A549 (cell line): ENCODE measurements around the gene ZNF536. TPM values are rescaled to one million over a fixed set of nuclear protein-coding genes. Genes with fewer than 3 reads are reported as not detected.

Experiments used
- ATAC-seq, 2 experiments: fragments of 200-7000 bp in 1 of 2; fragments of >200 bp in 1 of 2; cut with Nextera tagmentation in 1 of 2; cut with Tn5 transposase in 1 of 2; 3 replicates each; pipeline versions ENCODE4 v1.8.0 to v1.9.1; 2018 to 2020; ENCODE audit warnings: mild to moderate bottlenecking in 1 of 2, moderate library complexity in 1 of 2
- CTCF ChIA-PET: fragments of 300-600 bp; sonication (Branson Sonifier 250); formaldehyde crosslinking; extraction: SDS; loops from one replicate; lab custom pipeline; 2021; ENCODE audit warnings: antibody characterized with exemption, inconsistent platforms; lab: Yijun Ruan, JAX
- POLR2A ChIA-PET: fragments of 350-600 bp; formaldehyde crosslinking; extraction: SDS; loops from one replicate; lab custom pipeline; 2021; ENCODE audit warnings: antibody characterized with exemption, inconsistent platforms; lab: Yijun Ruan, JAX
- DNase-seq, 2 experiments: peaks; one replicate each; pipeline versions ENCODE4 v3.0.0 to v3.0.0-alpha.2; 2011 to 2016; ENCODE audit warnings: low read depth in 1 of 2, low spot score in 1 of 2
- FAIRE-seq: peaks from 2 replicates; lab custom pipeline; 2011; peaks lifted over from hg19 to GRCh38; lab: Jason Lieb, UNC
- H3K27ac ChIP-seq, 2 experiments: fragments of >200 bp; sonication (Bioruptor Twin); formaldehyde crosslinking; 3 replicates each; pipeline ENCODE4 v1.5.1; 2016 to 2017
- H3K4me1 ChIP-seq: fragments of >200 bp; sonication (Bioruptor Twin); formaldehyde crosslinking; 3 replicates; pipeline ENCODE4 v1.6.1; 2016
- H3K4me2 ChIP-seq: fragments of >200 bp; sonication (Bioruptor Twin); formaldehyde crosslinking; 3 replicates; pipeline ENCODE4 v1.6.1; 2016
- H3K4me3 ChIP-seq: fragments of >200 bp; sonication (Bioruptor Twin); formaldehyde crosslinking; 3 replicates; pipeline ENCODE4 v1.5.1; 2016
- H3K9me3 ChIP-seq: fragments of >200 bp; sonication (Bioruptor Twin); formaldehyde crosslinking; 3 replicates; pipeline ENCODE4 v1.6.1; 2016
- BHLHE40 ChIP-seq: IDR thresholded peaks from 2 replicates; pipeline ENCODE4 v1.6.1; 2012; ENCODE audit warnings: low read depth, low read length, inconsistent platforms
- CBX2 ChIP-seq: fragments of 200-600 bp; sonication (generic); IDR thresholded peaks from 2 replicates; pipeline ENCODE4 v1.6.1; 2016; ENCODE audit warnings: low read depth, mild to moderate bottlenecking, borderline replicate concordance
- CEBPB ChIP-seq, 2 experiments: fragments of >200 bp in 1 of 2; sonication (Bioruptor Twin) in 1 of 2; formaldehyde crosslinking in 1 of 2; IDR thresholded peaks; 2 replicates each; pipeline ENCODE4 v1.6.1; 2012 to 2016
- CHD4 ChIP-seq: fragments of 200-600 bp; sonication (generic); IDR thresholded peaks from 2 replicates; pipeline ENCODE4 v1.6.1; 2016; ENCODE audit warnings: antibody characterized with exemption, mild to moderate bottlenecking, borderline replicate concordance
- CTCF ChIP-seq: fragments of >200 bp; sonication (Bioruptor Twin); formaldehyde crosslinking; IDR thresholded peaks from 3 replicates; pipeline ENCODE4 v1.5.1; 2016
- EHMT2 ChIP-seq: fragments of 200-600 bp; sonication (generic); IDR thresholded peaks from 2 replicates; pipeline ENCODE4 v1.6.1; 2016; ENCODE audit warnings: antibody characterized with exemption, low read depth, mild to moderate bottlenecking, moderate library complexity
- ELK1 ChIP-seq: fragments of 150-350 bp; IDR thresholded peaks from 2 replicates; pipeline ENCODE4 v1.6.1; 2014; ENCODE audit warnings: low read depth, mild to moderate bottlenecking, low read length
- FOSL2 ChIP-seq, 2 experiments: fragments of 450-650 bp in 1 of 2; fragments of >200 bp in 1 of 2; sonication (Bioruptor Twin) in 1 of 2; formaldehyde crosslinking; IDR thresholded peaks; 2 replicates each; pipeline versions ENCODE4 v1.5.0 to v1.6.1; 2016 to 2020; ENCODE audit warnings: mild to moderate bottlenecking in 1 of 2, moderate library complexity in 1 of 2
- HOXB13 ChIP-seq: fragments of 250-450 bp; sonication (Bioruptor Pico); IDR thresholded peaks from 2 replicates; pipeline ENCODE4 v1.5.0; 2020; ENCODE audit warnings: low read depth, mild to moderate bottlenecking, moderate library complexity
- JUN ChIP-seq, 2 experiments: fragments of >200 bp; sonication (Bioruptor Twin); formaldehyde crosslinking; IDR thresholded peaks; 2 replicates in 1 of 2; 3 replicates in 1 of 2; pipeline ENCODE4 v1.6.1; 2016 to 2017
- JUNB ChIP-seq: fragments of >200 bp; sonication (Bioruptor Twin); formaldehyde crosslinking; IDR thresholded peaks from 2 replicates; pipeline ENCODE4 v1.6.1; 2016
- KDM1A ChIP-seq: fragments of 200-600 bp; sonication (generic); IDR thresholded peaks from 2 replicates; pipeline ENCODE4 v1.6.1; 2016; ENCODE audit warnings: low read depth, mild to moderate bottlenecking
- KDM5A ChIP-seq: fragments of 200-600 bp; sonication (generic); IDR thresholded peaks from 2 replicates; pipeline ENCODE4 v1.6.1; 2016; ENCODE audit warnings: antibody characterized with exemption, mild to moderate bottlenecking
- MAFK ChIP-seq: fragments of 450-650 bp; IDR thresholded peaks from 2 replicates; pipeline ENCODE4 v1.6.1; 2014; ENCODE audit not compliant: partially characterized antibody
- MYC ChIP-seq: IDR thresholded peaks from 2 replicates; pipeline ENCODE4 v1.6.1; 2012; ENCODE audit warnings: mild to moderate bottlenecking, inconsistent platforms, low read length, improper control_type of control experiment, borderline replicate concordance
- NFE2L2 ChIP-seq: fragments of 150-350 bp; conservative IDR thresholded peaks from 2 replicates; pipeline ENCODE4 v1.6.1; 2014; ENCODE audit warnings: low read length
- NPAS2 ChIP-seq: fragments of 250-450 bp; sonication (Bioruptor Pico); IDR thresholded peaks from 2 replicates; pipeline ENCODE4 v1.8.0; 2022; ENCODE audit warnings: mild to moderate bottlenecking, moderate library complexity, borderline replicate concordance
- PHF8 ChIP-seq: fragments of 200-600 bp; sonication (generic); IDR thresholded peaks from 2 replicates; pipeline ENCODE4 v1.6.1; 2016; ENCODE audit warnings: low read depth, mild to moderate bottlenecking, antibody characterized with exemption, moderate library complexity, borderline replicate concordance
- POLR2A ChIP-seq: IDR thresholded peaks from 2 replicates; pipeline ENCODE4 v1.6.1; 2012; ENCODE audit warnings: mild to moderate bottlenecking, low read length
- RARB ChIP-seq: fragments of 250-450 bp; sonication (Bioruptor Pico); IDR thresholded peaks from 2 replicates; pipeline ENCODE4 v1.8.0; 2021; ENCODE audit warnings: mild to moderate bottlenecking, moderate library complexity
- RCOR1 ChIP-seq: fragments of 150-350 bp; IDR thresholded peaks from 2 replicates; pipeline ENCODE4 v1.6.1; 2014; ENCODE audit warnings: antibody characterized with exemption, low read length, low read depth
- RFX5 ChIP-seq: fragments of 450-650 bp; IDR thresholded peaks from 2 replicates; pipeline ENCODE4 v1.7.1; 2014; ENCODE audit warnings: antibody characterized with exemption, mild to moderate bottlenecking, moderate library complexity
- SREBF2 ChIP-seq: fragments of 450-650 bp; IDR thresholded peaks from 2 replicates; pipeline ENCODE4 v1.6.1; 2014; ENCODE audit warnings: mild to moderate bottlenecking, moderate library complexity
- ZFP36 ChIP-seq: fragments of 450-650 bp; IDR thresholded peaks from 2 replicates; pipeline ENCODE4 v1.6.1; 2014; ENCODE audit warnings: borderline replicate concordance; ENCODE audit not compliant: partially characterized antibody
- WGBS: methylation state at CpG from one replicate; pipeline ENCODE4 v1.1.6; 2017; ENCODE audit errors: missing lambda C conversion rate; 5-methylcytosine and 5-hydroxymethylcytosine counted together
- polyA plus RNA-seq, 4 experiments: library from polyadenylated mRNA; depleted of rRNA in 3 of 4; stranded (reverse); fragments of >200 nt; fragmentation: RNase III in 1 of 4; extraction: RNeasy Plus Mini Kit Qiagen cat#74134 plus additional on column Dnase treatment in 1 of 4; gene quantifications; 2 replicates in 3 of 4; 3 replicates in 1 of 4; pipeline ENCODE4 v1.2.3, GENCODE V29; 2011 to 2017
- TF ChIP-seq, protein P1 (sequence below): IDR thresholded peaks from 2 replicates; pipeline ENCODE4 v1.6.1; 2012
- TF ChIP-seq, protein P2 (sequence below): fragments of >200 bp; sonication (Bioruptor Twin); formaldehyde crosslinking; IDR thresholded peaks from 3 replicates; pipeline ENCODE4 v1.6.1; 2016
- TF ChIP-seq, protein P3 (sequence below): fragments of 450-650 bp; IDR thresholded peaks from 2 replicates; pipeline ENCODE4 v1.6.1; 2014; ENCODE audit warnings: antibody characterized with exemption

Gene ZNF536
- polyA plus RNA-seq, 2 of the 4 experiments (the other 2 are of a cell fraction) = not detected

DNA sequence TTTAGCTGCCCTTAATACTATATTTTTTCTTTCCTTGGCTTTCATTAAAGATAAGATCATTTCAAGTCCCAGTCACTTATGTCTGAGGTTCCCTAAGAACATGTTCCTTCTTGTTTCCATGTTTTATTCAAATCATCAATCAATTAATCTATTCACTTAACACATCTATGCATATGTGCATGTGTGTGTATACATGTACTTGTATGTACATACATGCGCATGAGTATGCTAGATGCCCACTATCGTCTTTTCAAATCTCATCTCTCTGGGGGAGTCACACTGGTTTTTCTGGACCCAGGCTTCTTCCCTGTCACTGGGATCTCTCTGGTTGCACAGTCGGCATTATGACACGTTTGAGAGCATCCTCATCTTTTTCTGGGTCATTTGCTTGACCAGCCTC is 108.9 kb downstream of the ZNF536 start:
- no peak for ATAC-seq
- CTCF ChIA-PET = no interaction called here

DNA sequence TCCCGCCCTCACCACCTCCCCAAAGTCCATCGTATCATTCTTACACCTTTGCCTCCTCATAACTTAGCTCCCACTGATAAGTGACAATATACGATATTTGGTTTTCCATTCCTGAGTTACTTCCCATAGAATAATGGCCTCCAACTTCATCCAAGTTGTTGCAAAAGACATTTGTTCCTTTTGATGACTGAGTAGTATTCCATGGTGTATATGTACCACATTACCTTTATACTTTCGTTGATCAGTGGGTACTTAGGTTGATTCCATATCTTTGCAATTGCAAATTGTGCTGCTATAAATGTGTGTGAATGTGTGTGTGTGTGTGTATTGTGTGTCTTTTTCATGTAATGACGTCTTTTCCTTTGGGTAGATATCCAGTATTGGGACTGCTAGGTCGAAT is 109.6 kb downstream of the ZNF536 start:
- Histone ChIP-seq H3K4me1 (no peaks in the 10 kb centered on the region), H3K4me3 (no peak overlapping the region), H3K4me2 (no peak overlapping the region), H3K27ac (no peak overlapping the region), H3K9me3 (0 out of 3 replicates have a peak, but pooled peaks cover 2% of the 10 kb centered on the region)
- FAIRE-seq (peak; percentile 99), ATAC-seq (no peak), DNase-seq (no peak)
- ChIA-PET POLR2A (interaction anchor here (0.6 kb wide), 1 partner anchor 181 kb away, joined by 4 read pairs; no protein-coding TSS in a partner anchor), CTCF (no interaction called here)
- TF ChIP-seq RARB (CRISPR knock-in tag) (no peak), HOXB13 (CRISPR knock-in tag) (no peak), KDM1A (no peak), BHLHE40 (no peak), CBX2 (no peak), KDM5A (no peak), RFX5 (no peak), MAFK (no peak), FOSL2 (IDR thresholded peaks at IDR 0.05) (no peak), FOSL2 (CRISPR knock-in tag; IDR thresholded peaks at IDR 0.05) (no peak)
- WGBS = 22% methylated on average over 6 of the region's 6 CpGs

More for the DNA sequence above, 108.9 kb downstream of the ZNF536 start:
- WGBS = 49% methylated on average over 4 of the region's 4 CpGs
- POLR2A ChIA-PET = no interaction called here
- Histone ChIP-seq H3K4me1 (no peaks in the 10 kb centered on the region), H3K9me3 (0 out of 3 replicates have a peak, but pooled peaks cover 2% of the 10 kb centered on the region), H3K27ac (no peak overlapping the region), H3K4me2 (no peak overlapping the region), H3K4me3 (no peak overlapping the region)
- FAIRE-seq (peak; percentile 49), DNase-seq (no peak)
- TF ChIP-seq, protein P1, sequence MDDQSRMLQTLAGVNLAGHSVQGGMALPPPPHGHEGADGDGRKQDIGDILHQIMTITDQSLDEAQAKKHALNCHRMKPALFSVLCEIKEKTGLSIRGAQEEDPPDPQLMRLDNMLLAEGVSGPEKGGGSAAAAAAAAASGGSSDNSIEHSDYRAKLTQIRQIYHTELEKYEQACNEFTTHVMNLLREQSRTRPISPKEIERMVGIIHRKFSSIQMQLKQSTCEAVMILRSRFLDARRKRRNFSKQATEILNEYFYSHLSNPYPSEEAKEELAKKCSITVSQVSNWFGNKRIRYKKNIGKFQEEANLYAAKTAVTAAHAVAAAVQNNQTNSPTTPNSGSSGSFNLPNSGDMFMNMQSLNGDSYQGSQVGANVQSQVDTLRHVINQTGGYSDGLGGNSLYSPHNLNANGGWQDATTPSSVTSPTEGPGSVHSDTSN = no peak
- TF ChIP-seq PHF8 = no peak
- TF ChIP-seq RCOR1 = no peak
- no peak for TF ChIP-seq JUNB
- no peak for TF ChIP-seq BHLHE40
- TF ChIP-seq, protein P2, sequence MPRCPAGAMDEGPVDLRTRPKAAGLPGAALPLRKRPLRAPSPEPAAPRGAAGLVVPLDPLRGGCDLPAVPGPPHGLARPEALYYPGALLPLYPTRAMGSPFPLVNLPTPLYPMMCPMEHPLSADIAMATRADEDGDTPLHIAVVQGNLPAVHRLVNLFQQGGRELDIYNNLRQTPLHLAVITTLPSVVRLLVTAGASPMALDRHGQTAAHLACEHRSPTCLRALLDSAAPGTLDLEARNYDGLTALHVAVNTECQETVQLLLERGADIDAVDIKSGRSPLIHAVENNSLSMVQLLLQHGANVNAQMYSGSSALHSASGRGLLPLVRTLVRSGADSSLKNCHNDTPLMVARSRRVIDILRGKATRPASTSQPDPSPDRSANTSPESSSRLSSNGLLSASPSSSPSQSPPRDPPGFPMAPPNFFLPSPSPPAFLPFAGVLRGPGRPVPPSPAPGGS = no peak
- no peak for TF ChIP-seq ELK1

GRCh38 chr19:30482956-30483355 is 110.8 kb downstream of the ZNF536 start:
- 0 out of 3 replicates have a peak, but pooled peaks cover 2% of the 10 kb centered on the region for H3K9me3 ChIP-seq
- no peak overlapping the region for H3K27ac ChIP-seq
- CTCF ChIA-PET = interaction anchor here (1.1 kb wide), 1 partner anchor 19 kb away, joined by 3 read pairs; no protein-coding TSS in a partner anchor
- WGBS = 9% methylated on average over 1 of the region's 1 CpG
- DNase-seq = no peak
- H3K4me1 ChIP-seq = no peaks in the 10 kb centered on the region
- no peak for FAIRE-seq
- no peak overlapping the region for H3K4me3 ChIP-seq
- POLR2A ChIA-PET = no interaction called here
- no peak for ATAC-seq
- no peak overlapping the region for H3K4me2 ChIP-seq
- TF ChIP-seq ZFP36 (no peak), POLR2A (no peak), JUN (IDR thresholded peaks at IDR 0.05) (no peak), NFE2L2 (no peak), NPAS2 (CRISPR knock-in tag) (no peak), RCOR1 (no peak), MYC (no peak), SREBF2 (no peak), EHMT2 (no peak), CEBPB (IDR thresholded peaks at IDR 0.05) (no peak), CTCF (no peak), CHD4 (no peak), RARB (CRISPR knock-in tag) (no peak)
- TF ChIP-seq, protein P2 = no peak
- TF ChIP-seq, protein P3, sequence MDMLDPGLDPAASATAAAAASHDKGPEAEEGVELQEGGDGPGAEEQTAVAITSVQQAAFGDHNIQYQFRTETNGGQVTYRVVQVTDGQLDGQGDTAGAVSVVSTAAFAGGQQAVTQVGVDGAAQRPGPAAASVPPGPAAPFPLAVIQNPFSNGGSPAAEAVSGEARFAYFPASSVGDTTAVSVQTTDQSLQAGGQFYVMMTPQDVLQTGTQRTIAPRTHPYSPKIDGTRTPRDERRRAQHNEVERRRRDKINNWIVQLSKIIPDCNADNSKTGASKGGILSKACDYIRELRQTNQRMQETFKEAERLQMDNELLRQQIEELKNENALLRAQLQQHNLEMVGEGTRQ = no peak
